Activated T-cell treated with anti-CD3 and anti-CD28 coated beads, Interleukin-2, amount 50 U/mL, for 4 hours (primary cell): Measurements from ENCODE around the gene CPD. TPM values are rescaled to one million over a fixed set of nuclear protein-coding genes. Genes with fewer than 3 reads are reported as not detected.
"Not testable (repeated sequence)": the region's sequence is repeated elsewhere in the genome, so short reads cannot be mapped to it uniquely, and the experiment has no call there.

Source experiments
- ATAC-seq, 2 donors: fragments of 200-7000 bp; cut with Tn5 transposase; one replicate each; pipeline ENCODE4 v1.10.0; 2021
- DNase-seq: peaks from one replicate; pipeline ENCODE4 v3.0.0-alpha.2; 2020
- H3K27me3 Mint-ChIP-seq: one replicate; pipeline ENCODE4 v1.8.0; 2021; ENCODE audit warnings: low read depth, mixed read lengths
- H3K36me3 Mint-ChIP-seq: one replicate; pipeline ENCODE4 v1.8.0; 2022; ENCODE audit warnings: mixed read lengths; ENCODE audit not compliant: insufficient read depth
- H3K4me1 Mint-ChIP-seq: one replicate; pipeline ENCODE4 v1.8.0; 2021; ENCODE audit warnings: low read depth, mixed read lengths
- H3K4me3 Mint-ChIP-seq: one replicate; pipeline ENCODE4 v1.8.0; 2021; ENCODE audit warnings: mild to moderate bottlenecking, moderate library complexity, mixed read lengths
- H3K9me3 Mint-ChIP-seq: one replicate; pipeline ENCODE4 v1.8.0; 2021; ENCODE audit warnings: mixed read lengths
- total RNA-seq, 3 donors: library from RNA; stranded (reverse); gene quantifications; one replicate each; pipeline ENCODE4 v1.2.1, GENCODE V29; 2021

CPD gene
- total RNA-seq, 3 donors from 2014 or later: 31.1 to 40.2 (median 38.7) TPM

GRCh38 chr17:30345527-30346075 is 33.1 kb upstream of the CPD start:
- ATAC-seq (peak; percentile 90 to 96), DNase-seq (no peak)
- no peaks in the 10 kb centered on the region for H3K27me3 Mint-ChIP-seq
- H3K4me3 Mint-ChIP-seq: no peak overlapping the region
- H3K4me1 Mint-ChIP-seq: peaks cover 7% of the 10 kb centered on the region
- H3K36me3 Mint-ChIP-seq: no peaks in the 10 kb centered on the region
- H3K9me3 Mint-ChIP-seq: no peaks in the 10 kb centered on the region

- ATAC-seq: no peak
- H3K4me1 Mint-ChIP-seq: peaks cover 6% of the 10 kb centered on the region
- H3K4me3 Mint-ChIP-seq: no peak overlapping the region
Observed at GRCh38 chr17:30346221-30346795, 32.4 kb upstream of the CPD start.

GRCh38 chr17:30347488-30347887 is 31.2 kb upstream of the CPD start:
- Mint-ChIP-seq H3K4me3 (no peak overlapping the region), H3K9me3 (no peaks in the 10 kb centered on the region), H3K36me3 (no peaks in the 10 kb centered on the region), H3K4me1 (peaks cover 6% of the 10 kb centered on the region), H3K27me3 (no peaks in the 10 kb centered on the region)
- DNase-seq (no peak), ATAC-seq (no peak)

More at GRCh38 chr17:30346221-30346795, 32.4 kb upstream of the CPD start:
- H3K27me3 Mint-ChIP-seq: no peaks in the 10 kb centered on the region
- no peaks in the 10 kb centered on the region for H3K36me3 Mint-ChIP-seq
- DNase-seq: no peak
- no peaks in the 10 kb centered on the region for H3K9me3 Mint-ChIP-seq

- DNase-seq (no peak), ATAC-seq (no peak)
- Mint-ChIP-seq H3K27me3 (no peaks in the 10 kb centered on the region), H3K36me3 (no peaks in the 10 kb centered on the region), H3K4me1 (peaks cover 6% of the 10 kb centered on the region), H3K4me3 (no peak overlapping the region), H3K9me3 (no peaks in the 10 kb centered on the region)
Observed at GRCh38 chr17:30349252-30349651, 29.5 kb upstream of the CPD start.

- H3K9me3 Mint-ChIP-seq, H3K36me3 Mint-ChIP-seq, H3K27me3 Mint-ChIP-seq, DNase-seq, H3K4me1 Mint-ChIP-seq, ATAC-seq, H3K4me3 Mint-ChIP-seq: not testable (repeated sequence)
Observed at GRCh38 chr17:30351263-30351662, 27.5 kb upstream of the CPD start.

GRCh38 chr17:30351735-30352134 is 27.0 kb upstream of the CPD start:
- Mint-ChIP-seq H3K9me3 (no peaks in the 10 kb centered on the region), H3K4me3 (no peak overlapping the region), H3K27me3 (no peaks in the 10 kb centered on the region), H3K4me1 (no peaks in the 10 kb centered on the region), H3K36me3 (no peaks in the 10 kb centered on the region)
- ATAC-seq (no peak), DNase-seq (no peak)

GRCh38 chr17:30352240-30352814 is 26.4 kb upstream of the CPD start:
- no peaks in the 10 kb centered on the region for H3K9me3 Mint-ChIP-seq
- no peaks in the 10 kb centered on the region for H3K4me1 Mint-ChIP-seq
- H3K27me3 Mint-ChIP-seq: no peaks in the 10 kb centered on the region
- no peak for DNase-seq
- H3K4me3 Mint-ChIP-seq: no peak overlapping the region
- ATAC-seq: no peak
- H3K36me3 Mint-ChIP-seq: no peaks in the 10 kb centered on the region

GRCh38 chr17:30354701-30355100 is 24.0 kb upstream of the CPD start:
- no peak overlapping the region for H3K4me3 Mint-ChIP-seq
- no peaks in the 10 kb centered on the region for H3K4me1 Mint-ChIP-seq
- no peaks in the 10 kb centered on the region for H3K27me3 Mint-ChIP-seq
- no peaks in the 10 kb centered on the region for H3K9me3 Mint-ChIP-seq
- DNase-seq (no peak), ATAC-seq (no peak)
- H3K36me3 Mint-ChIP-seq: no peaks in the 10 kb centered on the region

GRCh38 chr17:30357476-30357875 is 21.3 kb upstream of the CPD start:
- Mint-ChIP-seq H3K36me3 (no peaks in the 10 kb centered on the region), H3K4me3 (no peak overlapping the region), H3K9me3 (peaks cover 3% of the 10 kb centered on the region), H3K27me3 (no peaks in the 10 kb centered on the region), H3K4me1 (peaks cover 1% of the 10 kb centered on the region)
- ATAC-seq: no peak
- DNase-seq: no peak

GRCh38 chr17:30358055-30358760 is 20.5 kb upstream of the CPD start:
- H3K27me3 Mint-ChIP-seq: no peaks in the 10 kb centered on the region
- H3K4me1 Mint-ChIP-seq: peaks cover 7% of the 10 kb centered on the region
- no peak for DNase-seq
- no peak overlapping the region for H3K4me3 Mint-ChIP-seq
- H3K36me3 Mint-ChIP-seq: no peaks in the 10 kb centered on the region
- ATAC-seq: no peak
- peaks cover 3% of the 10 kb centered on the region for H3K9me3 Mint-ChIP-seq

GRCh38 chr17:30360086-30360808 is 18.5 kb upstream of the CPD start:
- DNase-seq (no peak), ATAC-seq (no peak)
- no peak overlapping the region for H3K4me3 Mint-ChIP-seq
- peaks cover 19% of the 10 kb centered on the region for H3K4me1 Mint-ChIP-seq
- H3K9me3 Mint-ChIP-seq: peaks cover 3% of the 10 kb centered on the region
- no peaks in the 10 kb centered on the region for H3K36me3 Mint-ChIP-seq
- no peaks in the 10 kb centered on the region for H3K27me3 Mint-ChIP-seq

GRCh38 chr17:30361766-30362279 is 16.9 kb upstream of the CPD start:
- H3K4me1 Mint-ChIP-seq: peaks cover 30% of the 10 kb centered on the region

GRCh38 chr17:30363715-30364202 is 15.0 kb upstream of the CPD start:
- Mint-ChIP-seq H3K4me1 (peaks cover 35% of the 10 kb centered on the region), H3K27me3 (no peaks in the 10 kb centered on the region), H3K36me3 (no peaks in the 10 kb centered on the region), H3K4me3 (peak overlapping the region; percentile 40), H3K9me3 (peaks cover 3% of the 10 kb centered on the region)
- ATAC-seq (peak; percentile 95 to 96), DNase-seq (peak; percentile 80)

More at GRCh38 chr17:30361766-30362279, 16.9 kb upstream of the CPD start:
- H3K27me3 Mint-ChIP-seq: no peaks in the 10 kb centered on the region
- H3K9me3 Mint-ChIP-seq: peaks cover 3% of the 10 kb centered on the region
- DNase-seq (no peak), ATAC-seq (no peak)
- no peaks in the 10 kb centered on the region for H3K36me3 Mint-ChIP-seq
- H3K4me3 Mint-ChIP-seq: no peak overlapping the region

- ATAC-seq (no peak), DNase-seq (no peak)
- H3K27me3 Mint-ChIP-seq: no peaks in the 10 kb centered on the region
- no peak overlapping the region for H3K4me3 Mint-ChIP-seq
- H3K4me1 Mint-ChIP-seq: peaks cover 51% of the 10 kb centered on the region
- no peaks in the 10 kb centered on the region for H3K36me3 Mint-ChIP-seq
- no peaks in the 10 kb centered on the region for H3K9me3 Mint-ChIP-seq
Observed at GRCh38 chr17:30366536-30366935, 12.2 kb upstream of the CPD start.
